HL-60 (cell line): Measurements from ENCODE around the gene KMT2C.

ENCODE experiments used
- GABPA ChIP-seq: IDR thresholded peaks from 2 replicates; pipeline ENCODE4 v1.6.1; 2012; ENCODE audit warnings: low read depth
- POLR2AphosphoS5 ChIP-seq: IDR thresholded peaks from 2 replicates; pipeline ENCODE4 v1.6.1; 2012; ENCODE audit warnings: low read depth
- SPI1 ChIP-seq: IDR thresholded peaks from 2 replicates; pipeline ENCODE4 v1.6.1; 2012; ENCODE audit warnings: low read depth, mild to moderate bottlenecking, borderline replicate concordance
- TF ChIP-seq, protein P1 (sequence below): IDR thresholded peaks from one replicate; pipeline ENCODE4 v1.5.1; 2011; ENCODE audit warnings: low read length, control low read depth, inconsistent platforms; ENCODE audit not compliant: insufficient read depth
- TF ChIP-seq, protein P2 (sequence below): IDR thresholded peaks from 2 replicates; pipeline ENCODE4 v1.6.1; 2012; ENCODE audit warnings: low read depth; ENCODE audit not compliant: insufficient replicate concordance

DNA sequence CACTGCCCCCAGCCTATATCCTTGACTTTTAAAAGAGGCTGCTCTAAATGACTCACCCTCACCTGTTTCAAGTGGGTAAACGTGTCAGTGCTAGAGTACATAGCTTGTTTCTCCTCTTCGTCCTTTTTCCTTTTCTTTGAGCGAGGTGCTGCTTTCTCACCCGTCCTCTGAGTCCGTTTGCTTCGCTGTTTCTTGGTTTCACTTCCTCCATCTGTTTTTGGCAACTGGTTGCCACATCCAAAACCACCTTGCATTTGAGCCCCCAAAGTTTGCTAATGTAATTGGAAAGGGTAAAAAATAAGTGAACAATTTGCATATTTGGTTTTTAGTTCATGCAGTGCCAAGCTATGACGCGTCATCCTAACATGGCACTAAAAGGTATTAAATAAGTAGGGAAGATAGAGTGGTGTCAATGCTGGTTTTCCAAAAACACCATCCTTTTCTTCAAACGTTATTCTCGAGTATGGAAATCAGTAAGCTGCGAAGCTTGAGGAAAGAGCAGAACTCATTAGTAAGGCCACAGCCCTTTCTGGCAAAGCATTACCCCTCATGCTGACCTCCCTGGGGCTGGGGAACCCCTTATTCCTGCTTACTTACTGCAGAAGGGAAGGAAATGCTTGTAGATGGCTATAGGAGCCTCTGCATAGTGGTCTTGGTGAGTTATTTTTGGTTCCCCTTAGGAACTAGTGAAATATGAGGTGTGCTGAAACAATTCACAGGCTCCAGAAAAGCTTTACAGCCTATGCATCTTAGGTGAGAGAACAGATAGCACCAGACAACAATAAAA is 276.8 kb downstream of the KMT2C start:
- TF ChIP-seq, protein P1, sequence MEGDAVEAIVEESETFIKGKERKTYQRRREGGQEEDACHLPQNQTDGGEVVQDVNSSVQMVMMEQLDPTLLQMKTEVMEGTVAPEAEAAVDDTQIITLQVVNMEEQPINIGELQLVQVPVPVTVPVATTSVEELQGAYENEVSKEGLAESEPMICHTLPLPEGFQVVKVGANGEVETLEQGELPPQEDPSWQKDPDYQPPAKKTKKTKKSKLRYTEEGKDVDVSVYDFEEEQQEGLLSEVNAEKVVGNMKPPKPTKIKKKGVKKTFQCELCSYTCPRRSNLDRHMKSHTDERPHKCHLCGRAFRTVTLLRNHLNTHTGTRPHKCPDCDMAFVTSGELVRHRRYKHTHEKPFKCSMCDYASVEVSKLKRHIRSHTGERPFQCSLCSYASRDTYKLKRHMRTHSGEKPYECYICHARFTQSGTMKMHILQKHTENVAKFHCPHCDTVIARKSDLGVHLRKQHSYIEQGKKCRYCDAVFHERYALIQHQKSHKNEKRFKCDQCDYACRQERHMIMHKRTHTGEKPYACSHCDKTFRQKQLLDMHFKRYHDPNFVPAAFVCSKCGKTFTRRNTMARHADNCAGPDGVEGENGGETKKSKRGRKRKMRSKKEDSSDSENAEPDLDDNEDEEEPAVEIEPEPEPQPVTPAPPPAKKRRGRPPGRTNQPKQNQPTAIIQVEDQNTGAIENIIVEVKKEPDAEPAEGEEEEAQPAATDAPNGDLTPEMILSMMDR, result no peak
- no peak; the same call in 1 of the 2 replicates for TF ChIP-seq POLR2AphosphoS5
- TF ChIP-seq, protein P2, sequence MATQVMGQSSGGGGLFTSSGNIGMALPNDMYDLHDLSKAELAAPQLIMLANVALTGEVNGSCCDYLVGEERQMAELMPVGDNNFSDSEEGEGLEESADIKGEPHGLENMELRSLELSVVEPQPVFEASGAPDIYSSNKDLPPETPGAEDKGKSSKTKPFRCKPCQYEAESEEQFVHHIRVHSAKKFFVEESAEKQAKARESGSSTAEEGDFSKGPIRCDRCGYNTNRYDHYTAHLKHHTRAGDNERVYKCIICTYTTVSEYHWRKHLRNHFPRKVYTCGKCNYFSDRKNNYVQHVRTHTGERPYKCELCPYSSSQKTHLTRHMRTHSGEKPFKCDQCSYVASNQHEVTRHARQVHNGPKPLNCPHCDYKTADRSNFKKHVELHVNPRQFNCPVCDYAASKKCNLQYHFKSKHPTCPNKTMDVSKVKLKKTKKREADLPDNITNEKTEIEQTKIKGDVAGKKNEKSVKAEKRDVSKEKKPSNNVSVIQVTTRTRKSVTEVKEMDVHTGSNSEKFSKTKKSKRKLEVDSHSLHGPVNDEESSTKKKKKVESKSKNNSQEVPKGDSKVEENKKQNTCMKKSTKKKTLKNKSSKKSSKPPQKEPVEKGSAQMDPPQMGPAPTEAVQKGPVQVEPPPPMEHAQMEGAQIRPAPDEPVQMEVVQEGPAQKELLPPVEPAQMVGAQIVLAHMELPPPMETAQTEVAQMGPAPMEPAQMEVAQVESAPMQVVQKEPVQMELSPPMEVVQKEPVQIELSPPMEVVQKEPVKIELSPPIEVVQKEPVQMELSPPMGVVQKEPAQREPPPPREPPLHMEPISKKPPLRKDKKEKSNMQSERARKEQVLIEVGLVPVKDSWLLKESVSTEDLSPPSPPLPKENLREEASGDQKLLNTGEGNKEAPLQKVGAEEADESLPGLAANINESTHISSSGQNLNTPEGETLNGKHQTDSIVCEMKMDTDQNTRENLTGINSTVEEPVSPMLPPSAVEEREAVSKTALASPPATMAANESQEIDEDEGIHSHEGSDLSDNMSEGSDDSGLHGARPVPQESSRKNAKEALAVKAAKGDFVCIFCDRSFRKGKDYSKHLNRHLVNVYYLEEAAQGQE, result no peak
- TF ChIP-seq GABPA, result no peak
- TF ChIP-seq SPI1, result no peak
